Measurements from ENCODE around the gene TSPY3. TPM values are rescaled to one million over a fixed set of nuclear protein-coding genes. Genes with fewer than 3 reads are reported as not detected.
"Not testable (repeated sequence)": the region's sequence is repeated elsewhere in the genome, so short reads cannot be mapped to it uniquely, and the experiment has no call there.

The TSPY3 gene
- total RNA-seq: not detected

- DNase-seq (ENCODE audit: extremely low spot score in 2 of 2); H3K36me3 ChIP-seq; H3K9me3 ChIP-seq; H3K27me3 ChIP-seq; H3K4me3 ChIP-seq; intact Hi-C loops (cut with DNase I); H3K27ac ChIP-seq; H3K4me1 ChIP-seq: not testable (repeated sequence)
Measured at GRCh38 chrY:9398121-9398520, at the start of gene TSPY3. Gene TSPY3 (plus strand): TSS chrY:9398421. CDS start chrY:9398467, 46 bp downstream.

GRCh38 chrY:9357497-9357896, 40.7 kb upstream of the TSPY3 start, which contains the start of gene TSPY8:
Gene TSPY8 (plus strand): TSS chrY:9357797. CDS start chrY:9357843, 46 bp downstream.
- H3K4me1 ChIP-seq; H3K27me3 ChIP-seq; H3K9me3 ChIP-seq; H3K36me3 ChIP-seq; H3K4me3 ChIP-seq; DNase-seq (ENCODE audit: extremely low spot score in 2 of 2); H3K27ac ChIP-seq; intact Hi-C loops (cut with DNase I): not testable (repeated sequence)

GRCh38 chrY:9396527-9396926, 1.7 kb upstream of the TSPY3 start:
- H3K27me3 ChIP-seq; H3K36me3 ChIP-seq; H3K9me3 ChIP-seq; H3K27ac ChIP-seq; H3K4me3 ChIP-seq; intact Hi-C loops (cut with DNase I); DNase-seq (ENCODE audit: extremely low spot score in 2 of 2); H3K4me1 ChIP-seq: not testable (repeated sequence)

Other genes starting within 250 kb of the TSPY3 start
- gene TSPY4, start 61.0 kb upstream of the TSPY3 start, total RNA-seq: not detected
- not detected for gene TSPY8, start 40.6 kb upstream of the TSPY3 start, total RNA-seq
- gene TSPY1, start 68.5 kb downstream of the TSPY3 start, total RNA-seq: not detected
- not detected for gene TSPY9, start 88.8 kb downstream of the TSPY3 start, total RNA-seq
- not detected for gene TSPY10, start 129.5 kb downstream of the TSPY3 start, total RNA-seq

Data from vagina (tissue), 2 donors.